ENCODE results near the gene TMSB4X. TPM values are rescaled to one million over a fixed set of nuclear protein-coding genes. Genes with fewer than 3 reads are reported as not detected.

The TMSB4X gene
- total RNA-seq, 1 experiment from 2014 or later, result 2,595 TPM

- ChIA-PET POLR2A (no interaction called here), CTCF (no interaction called here)
- H3K27me3 Mint-ChIP-seq (ENCODE audit: low read depth), result no peaks in the 10 kb centered on the region
- H3K9me3 Mint-ChIP-seq, result peaks cover 36% of the 10 kb centered on the region
- H3K36me3 Mint-ChIP-seq, result no peaks in the 10 kb centered on the region; the same call in 1 of the 2 replicates
- H3K4me1 Mint-ChIP-seq, result no peaks in the 10 kb centered on the region
- TF ChIP-seq SMAD4 (CRISPR knock-in tag; IDR thresholded peaks at IDR 0.05) (no peak), ZNF425 (CRISPR knock-in tag; conservative IDR thresholded peaks at IDR 0.05) (no peak), E2F1 (CRISPR knock-in tag; IDR thresholded peaks at IDR 0.05) (no peak), CDX4 (CRISPR knock-in tag; IDR thresholded peaks at IDR 0.05; ENCODE audit: borderline replicate concordance) (no peak), ZNF219 (CRISPR knock-in tag; IDR thresholded peaks at IDR 0.05; ENCODE audit: borderline replicate concordance) (no peak), TP53 (CRISPR knock-in tag; IDR thresholded peaks at IDR 0.05) (no peak), USF2 (CRISPR knock-in tag; IDR thresholded peaks at IDR 0.05) (no peak), ATF2 (CRISPR knock-in tag; IDR thresholded peaks at IDR 0.05; ENCODE audit: borderline replicate concordance, low read depth) (no peak), ZNF423 (CRISPR knock-in tag; IDR thresholded peaks at IDR 0.05) (no peak), FOXJ3 (CRISPR knock-in tag; IDR thresholded peaks at IDR 0.05; ENCODE audit: borderline replicate concordance) (no peak), ZNF671 (CRISPR knock-in tag; IDR thresholded peaks at IDR 0.05) (no peak), USF1 (CRISPR knock-in tag; IDR thresholded peaks at IDR 0.05) (no peak), GRHL2 (CRISPR knock-in tag; IDR thresholded peaks at IDR 0.05; ENCODE audit: insufficient replicate concordance, severe bottlenecking) (no peak), ELF4 (CRISPR knock-in tag; IDR thresholded peaks at IDR 0.05; ENCODE audit: low read depth) (no peak), SOX15 (CRISPR knock-in tag; IDR thresholded peaks at IDR 0.05) (no peak), ZNF263 (CRISPR knock-in tag; IDR thresholded peaks at IDR 0.05; ENCODE audit: low read depth) (no peak), NR1H2 (CRISPR knock-in tag; IDR thresholded peaks at IDR 0.05) (no peak), ZNF138 (CRISPR knock-in tag; conservative IDR thresholded peaks at IDR 0.05) (no peak)
- no peak overlapping the region for H3K4me3 Mint-ChIP-seq
- H3K27ac Mint-ChIP-seq, result no peak overlapping the region
- no peak for ATAC-seq
- DNase-seq (ENCODE audit: low spot score), result no peak
These were observed 45.2 kb upstream of the TMSB4X start for GRCh38 chrX:12929701-12930100.

GRCh38 chrX:12930150-12930549 lies 44.8 kb upstream of the TMSB4X start:
- H3K4me1 Mint-ChIP-seq, result no peaks in the 10 kb centered on the region
- ChIA-PET CTCF (no interaction called here), POLR2A (no interaction called here)
- H3K9me3 Mint-ChIP-seq, result peaks cover 37% of the 10 kb centered on the region
- H3K27ac Mint-ChIP-seq, result no peak overlapping the region
- H3K4me3 Mint-ChIP-seq, result no peak overlapping the region
- DNase-seq (ENCODE audit: low spot score) (no peak), ATAC-seq (no peak)
- H3K36me3 Mint-ChIP-seq, result peaks cover 3% of the 10 kb centered on the region
- peaks cover 4% of the 10 kb centered on the region; the same call in 1 of the 2 replicates for H3K27me3 Mint-ChIP-seq (ENCODE audit: low read depth)
- TF ChIP-seq AFF4 (CRISPR knock-in tag; IDR thresholded peaks at IDR 0.05; ENCODE audit: borderline replicate concordance) (no peak), ATF3 (CRISPR knock-in tag; conservative IDR thresholded peaks at IDR 0.05) (no peak), TEAD4 (CRISPR knock-in tag; IDR thresholded peaks at IDR 0.05) (no peak), ESRRA (CRISPR knock-in tag; IDR thresholded peaks at IDR 0.05; ENCODE audit: borderline replicate concordance) (no peak), IRF2 (CRISPR knock-in tag; IDR thresholded peaks at IDR 0.05; ENCODE audit: borderline replicate concordance, low read depth) (no peak), JUN (CRISPR knock-in tag; IDR thresholded peaks at IDR 0.05) (no peak), MXD4 (CRISPR knock-in tag; IDR thresholded peaks at IDR 0.05; ENCODE audit: borderline replicate concordance) (no peak), TCF7 (CRISPR knock-in tag; IDR thresholded peaks at IDR 0.05; ENCODE audit: low read depth) (no peak)
